ENCODE measurements around the gene HBE1. TPM values are rescaled to one million over a fixed set of nuclear protein-coding genes. Genes with fewer than 3 reads are reported as not detected.
"Not testable (repeated sequence)": the region's sequence is repeated elsewhere in the genome, so short reads cannot be mapped to it uniquely, and the experiment has no call there.

HBE1 gene
- total and polyA plus RNA-seq, 2 donors (not counting 1 experiment from before 2014, with no cell fraction given): not detected

DNA sequence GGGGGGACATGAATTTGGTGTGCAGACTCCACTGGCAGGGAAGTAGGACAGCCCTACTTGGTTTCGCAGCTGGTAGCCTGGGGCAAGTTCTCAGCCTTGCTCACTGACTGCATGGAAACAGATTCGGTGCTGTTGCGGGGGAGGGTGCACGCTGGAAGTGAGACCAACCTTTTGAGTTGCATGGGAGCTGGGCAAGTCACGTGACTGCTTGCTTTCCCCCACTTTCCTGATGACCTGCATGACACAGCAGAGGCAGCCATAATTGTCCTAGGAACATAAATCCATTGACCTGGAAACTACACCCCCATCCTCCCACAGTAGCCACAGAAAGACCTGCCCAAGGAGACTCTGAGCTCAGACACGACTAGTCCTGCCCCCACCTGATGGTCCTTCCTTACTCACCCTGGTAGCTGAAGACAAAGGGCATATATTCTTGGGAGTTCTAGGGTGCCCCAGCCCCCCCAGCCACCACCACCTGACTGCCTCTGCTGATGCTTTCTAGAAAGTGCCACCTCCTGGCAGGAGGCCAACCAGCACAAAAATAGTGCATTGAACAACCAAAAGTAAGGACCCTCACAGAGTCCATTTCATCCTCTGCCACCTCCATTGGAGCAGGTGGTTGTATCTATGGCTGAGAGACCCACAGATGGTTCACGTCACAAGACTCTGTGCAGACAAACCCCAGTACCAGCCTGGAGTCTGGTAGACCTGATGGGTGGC lies 11.0 kb downstream of the HBE1 start:
- Histone ChIP-seq H3K4me3 (ENCODE audit: control extremely low read depth in 1 of 5, extremely low read depth in 1 of 5, insufficient read depth in 1 of 5, low read depth in 2 of 5, low read length in 4 of 5) (no peak overlapping the region), H3K79me2 (ENCODE audit: control insufficient read depth, insufficient read depth, low read length) (no peaks in the 10 kb centered on the region), H3K36me3 (replicated peaks in 1 of 2; ENCODE audit: control extremely low read depth in 1 of 2, control insufficient read depth in 1 of 2, extremely low read depth in 1 of 2, insufficient read depth in 2 of 2, low read length in 1 of 2) (no peaks in the 10 kb centered on the region), H3K27ac (ENCODE audit: low read length in 2 of 2) (no peak overlapping the region), H3K9me3 (ENCODE audit: control extremely low read depth in 1 of 3, control insufficient read depth in 2 of 3, insufficient read depth in 1 of 3, low read length in 2 of 3) (peaks cover 0 to 5% (median 0%) of the 10 kb centered on the region in 3 donors), H3K9ac (ENCODE audit: low read length) (no peak overlapping the region), H3K4me1 (ENCODE audit: control insufficient read depth in 2 of 2, insufficient read depth in 2 of 2, low read length in 2 of 2) (no peaks in the 10 kb centered on the region), H2AFZ (ENCODE audit: insufficient read depth, low read depth, low read length, poor library complexity, severe bottlenecking) (no peak overlapping the region), H4K20me1 (ENCODE audit: control insufficient read depth, insufficient read depth, low read length, poor library complexity, severe bottlenecking) (no peaks in the 10 kb centered on the region), H3K4me2 (replicated peaks; ENCODE audit: low read depth, low read length, poor library complexity, severe bottlenecking) (no peak overlapping the region), H3K27me3 (replicated peaks in 1 of 4; ENCODE audit: control extremely low read depth in 1 of 4, control insufficient read depth in 3 of 4, insufficient read depth in 4 of 4, low read length in 3 of 4) (no peaks in the 10 kb centered on the region)
- no peak for DNase-seq
- H3K4me3 Mint-ChIP-seq: no peak overlapping the region
- peaks cover 16% of the 10 kb centered on the region for H3K27me3 Mint-ChIP-seq
- WGBS (ENCODE audit: insufficient coverage): 91% methylated on average over 6 of the region's 7 CpGs
- CTCF ChIA-PET: no interaction called here
- H3K4me1 Mint-ChIP-seq: no peaks in the 10 kb centered on the region
- intact Hi-C loops (cut with micrococcal nuclease): no loop called here
- TF ChIP-seq EZH2 (IDR thresholded peaks at IDR 0.05; ENCODE audit: borderline replicate concordance, insufficient read depth, low read depth, low read length, poor library complexity, severe bottlenecking): no peak
- TF ChIP-seq, protein P1, sequence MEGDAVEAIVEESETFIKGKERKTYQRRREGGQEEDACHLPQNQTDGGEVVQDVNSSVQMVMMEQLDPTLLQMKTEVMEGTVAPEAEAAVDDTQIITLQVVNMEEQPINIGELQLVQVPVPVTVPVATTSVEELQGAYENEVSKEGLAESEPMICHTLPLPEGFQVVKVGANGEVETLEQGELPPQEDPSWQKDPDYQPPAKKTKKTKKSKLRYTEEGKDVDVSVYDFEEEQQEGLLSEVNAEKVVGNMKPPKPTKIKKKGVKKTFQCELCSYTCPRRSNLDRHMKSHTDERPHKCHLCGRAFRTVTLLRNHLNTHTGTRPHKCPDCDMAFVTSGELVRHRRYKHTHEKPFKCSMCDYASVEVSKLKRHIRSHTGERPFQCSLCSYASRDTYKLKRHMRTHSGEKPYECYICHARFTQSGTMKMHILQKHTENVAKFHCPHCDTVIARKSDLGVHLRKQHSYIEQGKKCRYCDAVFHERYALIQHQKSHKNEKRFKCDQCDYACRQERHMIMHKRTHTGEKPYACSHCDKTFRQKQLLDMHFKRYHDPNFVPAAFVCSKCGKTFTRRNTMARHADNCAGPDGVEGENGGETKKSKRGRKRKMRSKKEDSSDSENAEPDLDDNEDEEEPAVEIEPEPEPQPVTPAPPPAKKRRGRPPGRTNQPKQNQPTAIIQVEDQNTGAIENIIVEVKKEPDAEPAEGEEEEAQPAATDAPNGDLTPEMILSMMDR (IDR thresholded peaks at IDR 0.05): no peak
- H3K27ac Mint-ChIP-seq: no peak overlapping the region
- no peak for ATAC-seq (ENCODE audit: low read depth)
- POLR2A ChIA-PET: no interaction called here
- H3K9me3 Mint-ChIP-seq (ENCODE audit: insufficient read depth): peaks cover 12% of the 10 kb centered on the region

DNA sequence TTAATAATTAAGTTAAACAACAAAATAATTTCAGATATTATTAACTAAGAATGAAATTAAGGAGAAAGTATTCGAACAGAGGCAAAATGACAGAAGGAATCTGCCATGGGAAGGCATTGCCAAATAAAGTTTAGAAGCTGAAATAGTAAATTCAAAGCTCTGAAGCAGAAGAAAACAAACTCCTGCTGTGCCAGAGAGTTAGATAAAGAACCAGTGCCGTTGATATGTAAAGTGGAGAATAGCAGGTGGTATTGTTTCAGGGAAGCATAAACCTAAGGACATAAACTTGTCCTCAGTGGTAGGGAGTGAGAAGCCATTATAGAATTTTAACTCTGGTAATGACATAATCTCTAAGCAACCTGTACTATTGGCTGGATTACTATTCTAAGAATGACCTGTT lies 12.4 kb downstream of the HBE1 start:
- Histone ChIP-seq H3K27ac (ENCODE audit: low read length in 2 of 2) (no peak overlapping the region), H3K79me2 (ENCODE audit: control insufficient read depth, insufficient read depth, low read length) (no peaks in the 10 kb centered on the region), H4K20me1 (ENCODE audit: control insufficient read depth, insufficient read depth, low read length, poor library complexity, severe bottlenecking) (no peaks in the 10 kb centered on the region), H3K9ac (ENCODE audit: low read length) (no peak overlapping the region), H3K9me3 (ENCODE audit: control extremely low read depth in 1 of 3, control insufficient read depth in 2 of 3, insufficient read depth in 1 of 3, low read length in 2 of 3) (peaks cover 0 to 5% (median 0%) of the 10 kb centered on the region in 3 donors), H3K4me1 (ENCODE audit: control insufficient read depth in 2 of 2, insufficient read depth in 2 of 2, low read length in 2 of 2) (no peaks in the 10 kb centered on the region), H3K27me3 (replicated peaks in 1 of 4; ENCODE audit: control extremely low read depth in 1 of 4, control insufficient read depth in 3 of 4, insufficient read depth in 4 of 4, low read length in 3 of 4) (no peaks in the 10 kb centered on the region), H3K4me2 (replicated peaks; ENCODE audit: low read depth, low read length, poor library complexity, severe bottlenecking) (no peak overlapping the region), H3K4me3 (ENCODE audit: control extremely low read depth in 1 of 5, extremely low read depth in 1 of 5, insufficient read depth in 1 of 5, low read depth in 2 of 5, low read length in 4 of 5) (no peak overlapping the region), H3K36me3 (replicated peaks in 1 of 2; ENCODE audit: control extremely low read depth in 1 of 2, control insufficient read depth in 1 of 2, extremely low read depth in 1 of 2, insufficient read depth in 2 of 2, low read length in 1 of 2) (no peaks in the 10 kb centered on the region), H2AFZ (ENCODE audit: insufficient read depth, low read depth, low read length, poor library complexity, severe bottlenecking) (no peak overlapping the region)
- ChIA-PET POLR2A (no interaction called here), CTCF (no interaction called here)
- H3K27ac Mint-ChIP-seq: no peak overlapping the region
- 83% methylated on average over 1 of the region's 2 CpGs for WGBS (ENCODE audit: insufficient coverage)
- peaks cover 12% of the 10 kb centered on the region for H3K9me3 Mint-ChIP-seq (ENCODE audit: insufficient read depth)
- intact Hi-C loops (cut with micrococcal nuclease): no loop called here
- DNase-seq (no peak), ATAC-seq (ENCODE audit: low read depth) (no peak)
- TF ChIP-seq EZH2 (IDR thresholded peaks at IDR 0.05; ENCODE audit: borderline replicate concordance, insufficient read depth, low read depth, low read length, poor library complexity, severe bottlenecking): no peak
- TF ChIP-seq, protein P1 (IDR thresholded peaks at IDR 0.05): no peak
- no peaks in the 10 kb centered on the region for H3K4me1 Mint-ChIP-seq
- no peak overlapping the region for H3K4me3 Mint-ChIP-seq
- H3K27me3 Mint-ChIP-seq: peaks cover 20% of the 10 kb centered on the region

DNA sequence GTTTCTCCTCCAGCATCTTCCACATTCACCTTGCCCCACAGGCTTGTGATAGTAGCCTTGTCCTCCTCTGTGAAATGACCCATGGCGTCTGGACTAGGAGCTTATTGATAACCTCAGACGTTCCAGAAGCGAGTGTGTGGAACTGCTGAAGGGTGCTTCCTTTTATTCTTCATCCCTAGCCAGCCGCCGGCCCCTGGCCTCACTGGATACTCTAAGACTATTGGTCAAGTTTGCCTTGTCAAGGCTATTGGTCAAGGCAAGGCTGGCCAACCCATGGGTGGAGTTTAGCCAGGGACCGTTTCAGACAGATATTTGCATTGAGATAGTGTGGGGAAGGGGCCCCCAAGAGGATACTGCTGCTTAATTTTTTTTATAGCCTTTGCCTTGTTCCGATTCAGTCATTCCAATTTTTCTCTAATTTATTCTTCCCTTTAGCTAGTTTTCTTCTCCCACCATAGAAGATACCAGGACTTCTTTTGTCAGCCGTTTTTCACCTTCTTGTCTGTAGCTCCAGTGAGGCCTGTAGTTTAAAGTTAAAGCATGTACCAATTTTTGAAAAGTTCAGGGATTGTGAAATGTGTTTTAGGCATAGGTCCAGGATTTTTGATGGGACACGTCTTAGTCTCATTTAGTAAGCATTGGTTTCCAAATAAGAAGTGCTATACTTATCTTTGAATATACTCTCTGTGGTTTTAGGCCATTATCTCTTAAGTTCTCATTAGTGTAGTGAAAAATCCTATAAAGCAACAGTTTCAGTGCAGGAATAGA lies 14.9 kb downstream of the HBE1 start, which contains the start of gene HBG2:
Gene HBG2, minus strand, starts transcription at position 136 of the 768 bp plus-strand sequence. Its CDS starts 53 bp downstream, at position 83.
- H3K79me2 ChIP-seq (ENCODE audit: control insufficient read depth, insufficient read depth, low read length); H3K36me3 ChIP-seq (replicated peaks in 1 of 2; ENCODE audit: control extremely low read depth in 1 of 2, control insufficient read depth in 1 of 2, extremely low read depth in 1 of 2, insufficient read depth in 2 of 2, low read length in 1 of 2); DNase-seq; H3K27ac ChIP-seq (ENCODE audit: low read length in 2 of 2); H3K4me3 Mint-ChIP-seq; ATAC-seq (ENCODE audit: low read depth); H3K4me3 ChIP-seq (ENCODE audit: control extremely low read depth in 1 of 5, extremely low read depth in 1 of 5, insufficient read depth in 1 of 5, low read depth in 2 of 5, low read length in 4 of 5); H3K9ac ChIP-seq (ENCODE audit: low read length); H3K4me2 ChIP-seq (replicated peaks; ENCODE audit: low read depth, low read length, poor library complexity, severe bottlenecking); intact Hi-C loops (cut with micrococcal nuclease); H2AFZ ChIP-seq (ENCODE audit: insufficient read depth, low read depth, low read length, poor library complexity, severe bottlenecking); H3K9me3 Mint-ChIP-seq (ENCODE audit: insufficient read depth); H3K27me3 ChIP-seq (replicated peaks in 1 of 4; ENCODE audit: control extremely low read depth in 1 of 4, control insufficient read depth in 3 of 4, insufficient read depth in 4 of 4, low read length in 3 of 4); H4K20me1 ChIP-seq (ENCODE audit: control insufficient read depth, insufficient read depth, low read length, poor library complexity, severe bottlenecking); H3K9me3 ChIP-seq (ENCODE audit: control extremely low read depth in 1 of 3, control insufficient read depth in 2 of 3, insufficient read depth in 1 of 3, low read length in 2 of 3); H3K4me1 ChIP-seq (ENCODE audit: control insufficient read depth in 2 of 2, insufficient read depth in 2 of 2, low read length in 2 of 2); CTCF ChIA-PET; H3K27ac Mint-ChIP-seq; POLR2A ChIA-PET; H3K4me1 Mint-ChIP-seq: not testable (repeated sequence)
- WGBS (ENCODE audit: insufficient coverage): no CpG with 5 or more reads among the region's 9 CpGs
- peaks cover 18% of the 10 kb centered on the region for H3K27me3 Mint-ChIP-seq

Measured in B cell (primary cell).